Vagina (tissue), 2 donors: ENCODE data around the gene SLC25A21. TPM values are rescaled to one million over a fixed set of nuclear protein-coding genes. Genes with fewer than 3 reads are reported as not detected.
"Not testable (repeated sequence)": the region's sequence is repeated elsewhere in the genome, so short reads cannot be mapped to it uniquely, and the experiment has no call there.

Source experiments
- DNase-seq, 2 donors: peaks; one replicate each; pipeline ENCODE4 v3.0.0-alpha.2; 2017; ENCODE audit errors: extremely low spot score in 2 of 2
- H3K27ac ChIP-seq: fragments of 200-600 bp; sonication (generic); one replicate; pipeline ENCODE4 v1.5.1; 2019
- H3K27me3 ChIP-seq: fragments of 200-600 bp; sonication (generic); one replicate; pipeline ENCODE4 v1.5.1; 2019
- H3K36me3 ChIP-seq, 2 donors: fragments of 200-600 bp; sonication (generic); one replicate each; pipeline ENCODE4 v1.5.1; 2017 to 2019
- H3K4me1 ChIP-seq: fragments of 200-600 bp; sonication (generic); one replicate; pipeline ENCODE4 v1.5.1; 2019
- H3K4me3 ChIP-seq, 2 donors: fragments of 200-600 bp; sonication (generic); 1 replicate in 1 of 2; 2 replicates in 1 of 2; pipeline ENCODE4 v1.5.1; 2016 to 2019
- H3K9me3 ChIP-seq: fragments of 200-600 bp; sonication (generic); one replicate; pipeline ENCODE4 v1.5.1; 2019
- POLR2A ChIP-seq, 2 donors: fragments of 450-650 bp; IDR thresholded peaks; one replicate each; pipeline ENCODE4 v1.6.1; 2017; ENCODE audit warnings: antibody characterized with exemption in 2 of 2, mild to moderate bottlenecking in 2 of 2, moderate library complexity in 2 of 2
- POLR2AphosphoS5 ChIP-seq, 2 donors: sonication (generic); formaldehyde crosslinking; IDR thresholded peaks; one replicate each; pipeline ENCODE4 v1.9.0; 2017; ENCODE audit warnings: antibody characterized with exemption in 2 of 2, mild to moderate bottlenecking in 2 of 2, low read depth in 1 of 2; ENCODE audit not compliant: insufficient read depth in 1 of 2
- intact Hi-C: fragments of 100-400 bp; cut with DNase I; formaldehyde crosslinking; loops from one replicate; pipeline ENCODE4 v1.15.1; 2023
- total RNA-seq: library from RNA; depleted of rRNA; stranded (reverse); fragments of >200 nt; gene quantifications from one replicate; pipeline ENCODE4 v1.2.3, GENCODE V29; 2016
- TF ChIP-seq, protein P1 (sequence below), 3 experiments: fragments of 450-650 bp in 2 of 3; fragments of 200-600 bp in 1 of 3; sonication (generic) in 1 of 3; IDR thresholded peaks; one replicate each; pipeline ENCODE4 v1.5.1; 2017 to 2019; ENCODE audit warnings: antibody characterized with exemption in 3 of 3, mild to moderate bottlenecking in 2 of 3, moderate library complexity in 2 of 3

SLC25A21 gene
- total RNA-seq, 1 donor from 2014 or later, result 0.49 TPM

DNA sequence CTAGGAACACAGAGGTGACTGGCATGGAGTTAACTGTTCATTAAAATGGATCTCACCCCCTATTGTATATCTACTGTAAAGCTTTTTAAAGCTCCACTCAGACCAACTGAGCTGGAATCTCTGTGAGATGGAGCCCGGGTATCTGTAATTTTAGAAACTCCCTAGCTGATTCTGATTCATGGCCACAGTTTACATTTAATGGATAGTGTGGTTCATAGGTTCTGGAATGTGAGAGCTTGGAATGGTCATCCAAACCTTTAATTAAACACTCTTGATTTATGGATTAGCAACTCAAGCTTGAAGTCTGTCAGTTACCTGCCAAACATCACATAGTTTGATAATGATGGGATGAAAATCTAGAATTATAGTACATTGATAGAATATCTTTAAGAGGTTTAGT, 183.8 kb downstream of the SLC25A21 start:
- intact Hi-C loops, result no loop called here
- no peaks in the 10 kb centered on the region for H3K4me1 ChIP-seq
- H3K27ac ChIP-seq, result no peak overlapping the region
- H3K36me3 ChIP-seq, result no peaks in the 10 kb centered on the region
- DNase-seq, result no peak
- H3K4me3 ChIP-seq, result no peak overlapping the region
- TF ChIP-seq POLR2A (IDR thresholded peaks at IDR 0.05) (no peak), POLR2AphosphoS5 (IDR thresholded peaks at IDR 0.05; ENCODE audit: insufficient read depth in 1 of 2, low read depth in 1 of 2) (no peak)
- TF ChIP-seq, protein P1, sequence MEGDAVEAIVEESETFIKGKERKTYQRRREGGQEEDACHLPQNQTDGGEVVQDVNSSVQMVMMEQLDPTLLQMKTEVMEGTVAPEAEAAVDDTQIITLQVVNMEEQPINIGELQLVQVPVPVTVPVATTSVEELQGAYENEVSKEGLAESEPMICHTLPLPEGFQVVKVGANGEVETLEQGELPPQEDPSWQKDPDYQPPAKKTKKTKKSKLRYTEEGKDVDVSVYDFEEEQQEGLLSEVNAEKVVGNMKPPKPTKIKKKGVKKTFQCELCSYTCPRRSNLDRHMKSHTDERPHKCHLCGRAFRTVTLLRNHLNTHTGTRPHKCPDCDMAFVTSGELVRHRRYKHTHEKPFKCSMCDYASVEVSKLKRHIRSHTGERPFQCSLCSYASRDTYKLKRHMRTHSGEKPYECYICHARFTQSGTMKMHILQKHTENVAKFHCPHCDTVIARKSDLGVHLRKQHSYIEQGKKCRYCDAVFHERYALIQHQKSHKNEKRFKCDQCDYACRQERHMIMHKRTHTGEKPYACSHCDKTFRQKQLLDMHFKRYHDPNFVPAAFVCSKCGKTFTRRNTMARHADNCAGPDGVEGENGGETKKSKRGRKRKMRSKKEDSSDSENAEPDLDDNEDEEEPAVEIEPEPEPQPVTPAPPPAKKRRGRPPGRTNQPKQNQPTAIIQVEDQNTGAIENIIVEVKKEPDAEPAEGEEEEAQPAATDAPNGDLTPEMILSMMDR (IDR thresholded peaks at IDR 0.05), result no peak
- no peaks in the 10 kb centered on the region for H3K9me3 ChIP-seq
- H3K27me3 ChIP-seq, result no peaks in the 10 kb centered on the region

GRCh38 chr14:36986407-36986806, 186.0 kb downstream of the SLC25A21 start:
- no peaks in the 10 kb centered on the region for H3K27me3 ChIP-seq
- H3K36me3 ChIP-seq, result no peaks in the 10 kb centered on the region
- H3K9me3 ChIP-seq, result no peaks in the 10 kb centered on the region
- intact Hi-C loops, result no loop called here
- no peak for DNase-seq
- no peak overlapping the region for H3K4me3 ChIP-seq
- H3K4me1 ChIP-seq, result no peaks in the 10 kb centered on the region
- TF ChIP-seq, protein P1 (IDR thresholded peaks at IDR 0.05), result no peak
- TF ChIP-seq POLR2A (IDR thresholded peaks at IDR 0.05) (no peak), POLR2AphosphoS5 (IDR thresholded peaks at IDR 0.05; ENCODE audit: insufficient read depth in 1 of 2, low read depth in 1 of 2) (no peak)
- H3K27ac ChIP-seq, result no peak overlapping the region

DNA sequence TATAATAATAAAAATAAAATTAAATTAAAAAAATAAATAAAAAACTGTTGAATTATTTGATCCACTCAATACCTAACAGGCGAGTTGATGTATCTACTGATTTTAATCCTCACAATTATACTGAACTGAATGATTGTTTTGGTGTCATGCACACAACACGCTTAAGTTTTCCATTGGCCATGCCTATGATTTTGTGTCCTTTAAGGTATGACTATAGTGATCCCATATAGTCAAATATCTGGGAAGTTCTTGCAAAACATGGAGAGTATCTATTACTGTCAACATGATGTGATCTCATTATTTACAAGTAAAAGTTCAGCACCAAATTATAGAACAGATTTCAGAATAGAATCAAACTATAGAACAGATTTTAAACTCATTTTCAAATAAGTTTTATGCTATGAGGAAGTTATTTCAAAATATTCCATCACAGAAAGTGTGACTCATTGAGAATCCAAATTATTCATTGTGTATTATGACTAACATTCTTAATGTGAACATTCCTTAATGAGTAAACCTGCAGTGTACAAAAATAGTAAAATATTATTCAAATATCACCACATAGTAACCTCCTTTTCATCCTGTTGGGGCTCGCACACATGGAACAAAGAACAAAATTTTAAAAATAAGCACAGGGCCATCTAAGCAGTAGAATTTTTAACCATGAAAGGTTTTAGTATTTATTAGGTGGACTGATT, 190.4 kb downstream of the SLC25A21 start:
- Histone ChIP-seq H3K27ac (no peak overlapping the region), H3K27me3 (no peaks in the 10 kb centered on the region), H3K4me1 (no peaks in the 10 kb centered on the region), H3K36me3 (no peaks in the 10 kb centered on the region), H3K9me3 (no peaks in the 10 kb centered on the region), H3K4me3 (no peak overlapping the region)
- intact Hi-C loops, result no loop called here
- no peak for DNase-seq
- TF ChIP-seq, protein P1 (IDR thresholded peaks at IDR 0.05), result no peak
- TF ChIP-seq POLR2AphosphoS5 (IDR thresholded peaks at IDR 0.05; ENCODE audit: insufficient read depth in 1 of 2, low read depth in 1 of 2) (peak in 1 of 2 donors; percentile 48), POLR2A (IDR thresholded peaks at IDR 0.05) (no peak)

DNA sequence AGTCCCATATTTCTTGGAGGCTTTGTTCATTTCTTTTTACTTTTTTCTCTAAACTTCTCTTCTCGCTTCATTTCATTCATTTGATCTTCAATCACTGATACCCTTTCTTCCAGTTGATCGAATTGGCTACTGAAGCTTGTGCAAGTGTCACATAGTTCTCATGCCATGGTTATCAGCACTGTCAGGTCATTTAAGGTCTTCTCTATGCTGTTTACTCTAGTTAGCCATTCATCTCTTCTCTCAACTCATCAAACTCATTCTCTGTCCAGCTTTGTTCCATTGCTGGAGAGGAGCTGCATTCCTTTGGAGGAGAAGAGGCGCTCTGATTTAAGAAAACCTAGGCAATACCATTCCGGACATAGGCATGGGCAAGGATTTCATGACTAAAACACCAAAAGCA, 192.0 kb downstream of the SLC25A21 start:
- H3K27ac ChIP-seq, H3K4me1 ChIP-seq, DNase-seq, H3K9me3 ChIP-seq, H3K27me3 ChIP-seq, H3K4me3 ChIP-seq, H3K36me3 ChIP-seq, intact Hi-C loops: not testable (repeated sequence)

- H3K27me3 ChIP-seq, result no peaks in the 10 kb centered on the region
- no peak overlapping the region for H3K27ac ChIP-seq
- intact Hi-C loops, result no loop called here
- no peaks in the 10 kb centered on the region for H3K36me3 ChIP-seq
- no peak for DNase-seq
- no peak overlapping the region for H3K4me3 ChIP-seq
- TF ChIP-seq POLR2AphosphoS5 (IDR thresholded peaks at IDR 0.05; ENCODE audit: insufficient read depth in 1 of 2, low read depth in 1 of 2), result no peak
- no peak for TF ChIP-seq POLR2A (IDR thresholded peaks at IDR 0.05)
- TF ChIP-seq, protein P1 (IDR thresholded peaks at IDR 0.05), result no peak
- H3K4me1 ChIP-seq, result no peaks in the 10 kb centered on the region
- no peaks in the 10 kb centered on the region for H3K9me3 ChIP-seq
Observed at GRCh38 chr14:36979863-36980262, 192.5 kb downstream of the SLC25A21 start.
